IMR-90 (cell line): ENCODE results near the gene FAM110A.

ENCODE experiments used
- MAFK ChIP-seq: IDR thresholded peaks from 2 replicates; pipeline ENCODE4 v1.6.1; 2012; ENCODE audit warnings: low read depth, low read length, improper control_type of control experiment
- MAZ ChIP-seq: IDR thresholded peaks from 2 replicates; pipeline ENCODE4 v1.6.1; 2012; ENCODE audit warnings: low read depth, mild to moderate bottlenecking, low read length, improper control_type of control experiment, moderate library complexity, borderline replicate concordance
- MXI1 ChIP-seq: IDR thresholded peaks from 2 replicates; pipeline ENCODE4 v1.6.1; 2012; ENCODE audit warnings: low read depth, mild to moderate bottlenecking, low read length, moderate library complexity, borderline replicate concordance
- POLR2A ChIP-seq: IDR thresholded peaks from 2 replicates; pipeline ENCODE4 v1.6.1; 2012; ENCODE audit warnings: mild to moderate bottlenecking, low read depth, low read length
- RAD21 ChIP-seq: IDR thresholded peaks from 2 replicates; pipeline ENCODE4 v1.6.1; 2012; ENCODE audit warnings: low read length, improper control_type of control experiment
- RCOR1 ChIP-seq: IDR thresholded peaks from 2 replicates; pipeline ENCODE4 v1.6.1; 2012; ENCODE audit warnings: mild to moderate bottlenecking, low read length, improper control_type of control experiment; ENCODE audit not compliant: insufficient replicate concordance
- RFX5 ChIP-seq: IDR thresholded peaks from 2 replicates; pipeline ENCODE4 v1.8.0; 2012; ENCODE audit warnings: low read depth, mild to moderate bottlenecking, low read length, moderate library complexity
- SMC3 ChIP-seq: fragments of 150-350 bp; IDR thresholded peaks from 2 replicates; pipeline ENCODE4 v1.6.1; 2016; ENCODE audit warnings: low read depth, mild to moderate bottlenecking, antibody characterized with exemption, low read length, moderate library complexity
- TF ChIP-seq, protein P1 (sequence below): conservative IDR thresholded peaks from 2 replicates; pipeline ENCODE4 v1.5.1; 2012; ENCODE audit warnings: mild to moderate bottlenecking, low read depth, low read length, improper control_type of control experiment
- TF ChIP-seq, protein P2 (sequence below): fragments of 150-350 bp; IDR thresholded peaks from 2 replicates; pipeline ENCODE4 v1.6.1; 2016; ENCODE audit warnings: low read depth, mild to moderate bottlenecking, low read length, moderate library complexity, borderline replicate concordance
- TF ChIP-seq, protein P3 (sequence below): fragments of 150-350 bp; IDR thresholded peaks from 2 replicates; pipeline ENCODE4 v1.6.1; 2017; ENCODE audit warnings: mild to moderate bottlenecking, antibody characterized with exemption, low read length, low read depth

DNA sequence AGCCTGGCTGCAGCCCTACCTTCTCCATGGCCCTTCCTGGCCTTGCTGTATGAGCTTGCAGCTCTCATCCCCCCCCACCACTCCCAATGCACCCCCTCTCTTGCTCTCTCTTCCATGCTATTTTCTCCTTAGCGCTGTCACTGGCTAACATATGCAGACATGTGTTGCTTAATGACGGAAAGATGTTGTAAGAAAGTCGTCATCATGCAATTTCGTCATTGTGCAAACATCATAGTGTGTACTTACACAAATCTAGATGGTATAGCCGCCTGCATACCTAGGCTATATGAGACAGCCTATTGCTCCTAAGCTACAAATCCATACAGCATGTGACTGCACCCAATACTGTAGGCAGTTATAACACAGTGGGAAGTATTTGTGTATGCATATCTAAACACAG, 55.6 kb downstream of the FAM110A start:
- TF ChIP-seq, protein P1, sequence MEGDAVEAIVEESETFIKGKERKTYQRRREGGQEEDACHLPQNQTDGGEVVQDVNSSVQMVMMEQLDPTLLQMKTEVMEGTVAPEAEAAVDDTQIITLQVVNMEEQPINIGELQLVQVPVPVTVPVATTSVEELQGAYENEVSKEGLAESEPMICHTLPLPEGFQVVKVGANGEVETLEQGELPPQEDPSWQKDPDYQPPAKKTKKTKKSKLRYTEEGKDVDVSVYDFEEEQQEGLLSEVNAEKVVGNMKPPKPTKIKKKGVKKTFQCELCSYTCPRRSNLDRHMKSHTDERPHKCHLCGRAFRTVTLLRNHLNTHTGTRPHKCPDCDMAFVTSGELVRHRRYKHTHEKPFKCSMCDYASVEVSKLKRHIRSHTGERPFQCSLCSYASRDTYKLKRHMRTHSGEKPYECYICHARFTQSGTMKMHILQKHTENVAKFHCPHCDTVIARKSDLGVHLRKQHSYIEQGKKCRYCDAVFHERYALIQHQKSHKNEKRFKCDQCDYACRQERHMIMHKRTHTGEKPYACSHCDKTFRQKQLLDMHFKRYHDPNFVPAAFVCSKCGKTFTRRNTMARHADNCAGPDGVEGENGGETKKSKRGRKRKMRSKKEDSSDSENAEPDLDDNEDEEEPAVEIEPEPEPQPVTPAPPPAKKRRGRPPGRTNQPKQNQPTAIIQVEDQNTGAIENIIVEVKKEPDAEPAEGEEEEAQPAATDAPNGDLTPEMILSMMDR = no peak
- TF ChIP-seq SMC3 = no peak
- TF ChIP-seq, protein P2, sequence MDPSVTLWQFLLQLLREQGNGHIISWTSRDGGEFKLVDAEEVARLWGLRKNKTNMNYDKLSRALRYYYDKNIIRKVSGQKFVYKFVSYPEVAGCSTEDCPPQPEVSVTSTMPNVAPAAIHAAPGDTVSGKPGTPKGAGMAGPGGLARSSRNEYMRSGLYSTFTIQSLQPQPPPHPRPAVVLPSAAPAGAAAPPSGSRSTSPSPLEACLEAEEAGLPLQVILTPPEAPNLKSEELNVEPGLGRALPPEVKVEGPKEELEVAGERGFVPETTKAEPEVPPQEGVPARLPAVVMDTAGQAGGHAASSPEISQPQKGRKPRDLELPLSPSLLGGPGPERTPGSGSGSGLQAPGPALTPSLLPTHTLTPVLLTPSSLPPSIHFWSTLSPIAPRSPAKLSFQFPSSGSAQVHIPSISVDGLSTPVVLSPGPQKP = no peak
- TF ChIP-seq MXI1 = no peak
- no peak for TF ChIP-seq POLR2A
- no peak for TF ChIP-seq RAD21
- TF ChIP-seq RFX5 = no peak
- TF ChIP-seq, protein P3, sequence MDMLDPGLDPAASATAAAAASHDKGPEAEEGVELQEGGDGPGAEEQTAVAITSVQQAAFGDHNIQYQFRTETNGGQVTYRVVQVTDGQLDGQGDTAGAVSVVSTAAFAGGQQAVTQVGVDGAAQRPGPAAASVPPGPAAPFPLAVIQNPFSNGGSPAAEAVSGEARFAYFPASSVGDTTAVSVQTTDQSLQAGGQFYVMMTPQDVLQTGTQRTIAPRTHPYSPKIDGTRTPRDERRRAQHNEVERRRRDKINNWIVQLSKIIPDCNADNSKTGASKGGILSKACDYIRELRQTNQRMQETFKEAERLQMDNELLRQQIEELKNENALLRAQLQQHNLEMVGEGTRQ = no peak
- TF ChIP-seq RCOR1 = no peak
- no peak for TF ChIP-seq MAZ
- no peak for TF ChIP-seq MAFK
